Measurements from ENCODE around the gene IL3.

The IL3 gene

GRCh38 chr5:132026516-132027008 is 33.9 kb upstream of the IL3 start:
- no peak for DNase-seq

- DNase-seq, result no peak
Observed at GRCh38 chr5:132027027-132027426, 33.4 kb upstream of the IL3 start.

DNA sequence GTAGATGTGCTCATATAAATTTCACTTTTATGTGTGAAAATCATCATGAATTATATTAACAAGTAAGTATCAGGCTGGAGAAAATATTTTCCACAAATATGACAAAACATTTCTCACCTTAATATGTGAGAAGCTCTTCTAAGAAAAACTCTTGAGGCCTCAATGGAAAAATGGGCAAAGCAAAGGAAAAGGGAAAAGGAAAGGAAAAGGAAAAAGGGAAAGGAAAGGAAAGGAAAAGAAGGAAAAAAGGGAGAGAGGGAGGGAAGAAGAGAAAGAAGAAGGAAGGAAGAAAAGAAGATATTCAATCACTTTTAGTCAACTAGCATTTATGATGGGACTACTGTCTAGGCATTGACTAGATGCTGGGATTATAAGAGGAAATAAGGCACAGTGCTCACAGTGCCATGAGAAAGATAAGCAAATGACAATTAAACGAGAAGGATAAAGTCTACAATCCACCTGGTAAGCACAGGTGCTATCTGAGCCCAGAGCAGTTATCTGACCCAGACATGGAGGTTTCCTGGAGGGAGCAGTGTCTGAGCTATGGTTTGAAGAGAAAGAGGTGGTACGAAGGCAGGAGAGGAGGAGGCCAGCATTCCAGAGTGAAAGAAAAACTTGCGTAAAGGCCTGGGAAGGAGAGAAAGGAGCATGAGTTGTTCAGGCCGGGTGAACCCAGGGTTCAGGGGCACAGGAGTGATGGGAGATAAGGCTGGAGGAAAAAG is 30.7 kb upstream of the IL3 start:
- no peak for DNase-seq

DNA sequence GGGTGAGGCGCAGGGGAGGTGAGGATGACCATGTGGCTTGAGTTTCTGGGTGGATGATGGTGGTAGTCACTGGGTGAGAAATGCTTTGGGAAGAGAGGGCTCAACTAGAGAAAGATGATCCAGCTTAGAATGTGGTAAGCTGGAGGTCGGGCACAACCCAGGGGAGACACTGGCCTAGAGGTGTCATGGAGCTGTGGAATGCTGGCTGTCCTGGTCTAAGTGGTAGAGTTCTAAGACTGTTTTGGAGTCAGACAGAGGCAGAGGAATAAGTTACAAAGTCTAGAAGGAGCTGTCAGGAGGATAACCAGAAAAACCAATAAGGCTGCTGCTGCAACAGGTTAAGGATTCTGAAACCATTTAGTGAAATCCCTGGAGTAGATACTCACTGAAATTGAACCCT is 29.8 kb upstream of the IL3 start:
- DNase-seq, result no peak

DNA sequence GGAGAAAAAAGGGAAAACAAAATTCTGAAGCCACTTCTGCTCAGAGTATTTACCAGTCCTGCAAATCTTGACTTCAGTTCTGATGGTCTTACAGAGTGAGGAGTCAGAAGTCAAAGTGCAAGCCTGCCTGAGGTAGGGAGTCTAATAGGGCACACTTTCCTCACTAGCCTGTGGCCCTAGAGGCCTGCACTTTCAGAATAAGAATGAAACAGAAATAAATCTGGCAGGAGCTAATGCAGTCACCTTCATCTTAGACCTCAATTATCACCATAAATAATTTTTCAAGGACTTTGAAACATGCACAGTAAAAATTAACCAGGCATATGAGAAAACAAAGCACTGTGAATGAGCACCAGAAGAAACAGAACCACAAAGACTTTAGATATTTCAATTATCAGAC is 28.3 kb upstream of the IL3 start:
- DNase-seq, result no peak

DNA sequence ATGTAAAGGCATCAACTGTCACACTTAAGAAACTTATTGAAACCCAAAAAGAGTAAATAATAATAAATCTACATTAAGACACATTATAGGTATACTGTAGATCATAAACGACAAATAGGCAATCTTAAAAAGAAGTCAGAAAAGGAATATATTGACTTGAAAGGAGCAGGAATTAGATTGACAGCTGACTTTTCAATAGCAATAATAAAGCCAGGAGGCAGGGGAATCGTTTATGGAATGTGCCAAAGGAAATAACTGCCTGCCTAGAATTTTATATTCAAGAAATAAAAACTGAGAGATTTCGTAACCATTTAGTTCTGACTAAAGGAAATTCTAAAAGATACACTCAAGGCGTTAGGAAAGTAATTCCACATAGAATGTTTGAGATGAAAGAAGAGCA is 27.3 kb upstream of the IL3 start:
- no peak for DNase-seq

DNA sequence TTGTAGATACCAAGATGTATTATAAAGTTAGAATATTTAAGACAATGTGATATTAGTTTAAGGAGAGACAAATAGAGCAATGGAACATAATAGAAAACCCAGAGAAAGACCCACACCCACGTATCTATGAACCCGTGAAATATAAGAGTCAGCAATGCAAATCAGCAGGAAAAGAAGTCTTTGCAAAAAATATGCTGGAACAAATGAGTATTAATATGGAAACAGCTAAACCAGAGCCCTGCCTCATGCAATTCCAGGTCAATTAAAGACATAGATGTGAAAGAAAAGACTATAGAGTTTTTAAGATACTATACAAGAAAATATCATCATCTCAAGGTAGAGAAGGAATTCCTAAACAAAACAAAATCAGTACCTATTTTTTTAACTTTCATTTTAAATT is 23.1 kb upstream of the IL3 start:
- DNase-seq, result no peak

GRCh38 chr5:132044207-132044606 is 16.2 kb upstream of the IL3 start:
- no peak for DNase-seq

DNA sequence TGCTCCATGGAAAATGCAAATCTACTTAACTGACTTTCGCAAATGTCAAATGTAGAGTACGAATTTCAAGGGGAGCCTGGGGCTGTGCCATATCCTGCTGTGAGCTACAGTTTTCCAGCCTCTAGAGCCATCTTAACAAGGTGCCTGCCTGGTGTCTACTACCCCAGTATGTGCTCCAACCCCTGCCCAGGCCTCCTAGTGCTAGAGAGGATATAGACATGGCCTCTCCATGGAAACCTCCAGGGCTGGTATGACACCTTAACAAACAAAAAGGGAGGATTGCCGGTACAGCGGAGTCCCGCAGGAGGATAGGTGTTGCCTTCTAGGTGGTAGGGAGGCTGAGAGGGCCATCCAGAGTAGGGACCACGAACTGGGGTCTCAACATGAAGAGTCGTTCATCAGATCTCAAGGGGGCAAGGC is 13.6 kb upstream of the IL3 start:
- no peak for DNase-seq

DNA sequence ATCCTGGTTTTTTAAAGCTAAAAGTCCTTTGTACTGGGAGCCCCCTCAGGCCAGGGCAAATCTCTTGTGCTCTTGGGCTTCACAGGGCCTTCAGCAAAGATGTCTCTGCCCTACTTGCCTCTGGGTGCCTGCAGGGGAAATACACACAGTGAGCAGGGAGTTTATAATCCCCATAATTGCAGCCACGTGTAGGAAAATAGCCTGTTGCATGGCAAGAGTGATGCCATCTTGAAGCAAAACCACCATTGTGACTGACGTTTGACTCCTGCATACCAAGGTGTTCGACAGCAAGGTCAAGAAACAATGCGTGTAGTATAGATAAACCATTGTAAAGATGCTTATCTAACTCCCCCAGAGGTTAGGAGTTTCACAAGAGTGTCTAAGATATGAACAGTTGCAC is 11.4 kb upstream of the IL3 start:
- DNase-seq, result no peak

DNA sequence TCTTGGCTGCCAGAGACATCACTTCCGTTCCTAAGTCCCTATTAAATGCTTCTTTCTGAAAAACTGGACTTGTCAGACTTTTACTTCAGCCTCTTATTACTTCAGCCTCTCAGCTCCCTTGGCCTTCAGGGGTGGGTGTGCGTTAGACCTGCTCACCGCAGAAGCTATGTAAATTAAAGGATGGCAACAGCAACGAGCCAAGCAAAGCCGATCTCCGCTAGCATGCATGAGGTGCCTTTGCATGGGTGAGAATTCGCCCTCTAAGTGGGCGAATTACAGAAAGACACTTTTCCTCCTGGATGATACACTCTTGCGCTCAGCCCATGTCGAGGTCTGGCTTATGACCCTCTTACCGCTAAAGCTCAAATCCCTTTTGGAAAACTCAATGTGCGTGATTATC is 10.9 kb upstream of the IL3 start:
- DNase-seq, result no peak

- DNase-seq, result no peak
Observed at GRCh38 chr5:132050136-132050535, 10.3 kb upstream of the IL3 start.

- no peak for DNase-seq
Observed at GRCh38 chr5:132050661-132051552, 9.5 kb upstream of the IL3 start.

DNA sequence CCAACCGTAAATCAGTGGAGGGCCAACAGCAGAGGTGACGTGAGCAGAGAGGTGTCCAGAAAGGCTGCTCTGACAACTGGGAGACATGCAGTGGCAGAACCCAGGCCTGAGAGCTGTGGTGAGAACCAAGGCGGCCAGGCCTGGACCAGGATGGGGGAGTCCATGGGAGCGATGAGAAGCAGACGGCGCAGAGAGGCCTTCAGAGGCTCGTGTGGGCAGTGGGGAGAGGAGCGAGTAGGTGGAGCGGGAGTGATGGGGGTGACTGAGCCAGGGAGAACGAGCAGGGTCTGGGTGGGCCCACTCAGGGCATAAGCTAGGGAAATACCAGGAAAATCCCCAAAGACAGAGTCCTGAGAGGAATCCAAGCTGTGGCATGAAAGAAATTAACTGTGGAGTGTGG is 7.9 kb upstream of the IL3 start:
- DNase-seq, result no peak

GRCh38 chr5:132053483-132053882 is 7.0 kb upstream of the IL3 start:
- DNase-seq, result no peak

DNA sequence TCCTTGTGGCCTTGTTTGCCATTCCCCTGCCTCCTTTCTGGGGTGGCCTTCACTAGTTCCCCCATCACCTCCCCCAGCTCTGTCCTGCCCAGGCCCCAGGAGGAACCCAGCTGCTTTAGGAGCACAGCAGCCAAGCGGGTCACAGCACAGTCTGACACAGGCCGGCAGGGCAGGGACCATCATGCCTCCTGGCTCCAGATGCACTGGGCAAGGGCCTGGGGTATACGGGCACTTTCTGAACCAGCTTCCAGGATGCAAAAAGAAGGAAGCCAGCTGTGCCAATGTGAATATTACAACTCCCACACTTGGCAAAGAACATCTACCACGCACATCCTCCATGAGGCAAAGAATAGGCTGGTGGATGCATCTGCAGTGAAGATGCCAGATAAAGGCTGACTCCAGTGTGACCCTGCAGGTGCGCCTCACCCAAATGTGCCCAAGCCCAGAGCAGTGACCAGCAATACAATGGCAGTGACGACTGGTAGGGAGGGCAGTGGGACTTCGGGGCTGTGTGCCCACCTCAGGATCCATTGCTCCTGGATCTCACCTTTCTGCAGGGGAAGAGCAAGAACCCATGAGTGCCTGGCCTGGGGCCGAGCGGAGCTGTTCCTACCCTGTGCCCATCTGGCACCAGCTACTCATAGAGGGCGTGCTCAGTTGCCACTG is 6.3 kb upstream of the IL3 start:
- no peak for DNase-seq

- no peak for DNase-seq
Observed at GRCh38 chr5:132054697-132055440, 5.6 kb upstream of the IL3 start.

GRCh38 chr5:132055441-132055807 is 5.0 kb upstream of the IL3 start:
- DNase-seq, result no peak

DNA sequence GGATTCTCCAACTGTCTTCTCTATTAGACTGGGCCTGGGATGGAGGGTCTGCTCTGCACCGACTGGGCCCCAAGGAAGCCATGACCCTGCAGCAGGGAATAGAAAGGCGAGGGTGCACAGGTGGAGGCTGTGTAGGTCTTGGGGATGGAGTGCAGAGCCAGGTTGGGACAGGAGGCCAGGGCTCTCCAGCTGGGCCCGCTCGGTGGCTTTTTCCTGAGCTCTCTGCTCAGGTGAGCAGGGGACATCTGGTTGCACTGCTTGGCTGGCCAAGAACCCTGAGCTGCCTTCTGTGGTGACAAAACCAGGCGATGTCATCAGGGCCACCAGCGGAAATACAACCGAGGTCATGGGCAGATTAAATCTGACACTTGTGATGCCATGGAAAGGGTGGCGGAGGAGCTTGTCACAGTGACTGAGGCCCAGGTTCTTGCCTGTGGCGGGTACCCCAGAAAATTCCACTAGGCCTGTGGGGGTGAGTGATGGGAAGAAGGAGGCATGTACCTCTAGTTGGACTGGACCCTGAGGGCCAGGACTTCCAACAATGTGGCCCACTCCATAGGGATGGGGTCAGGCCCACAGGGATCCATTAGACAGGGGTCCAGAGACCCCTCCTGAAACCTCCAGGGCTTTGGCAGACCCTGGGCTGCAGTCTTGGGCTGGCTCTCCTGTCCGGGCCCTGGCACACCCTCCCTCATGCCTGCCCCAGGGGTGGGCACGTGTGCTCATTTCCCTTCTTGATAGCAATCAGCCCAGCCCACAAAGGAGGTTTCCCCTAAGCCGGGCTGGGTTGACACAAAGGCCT is 4.4 kb upstream of the IL3 start:
- no peak for DNase-seq

- DNase-seq, result no peak
Observed at GRCh38 chr5:132056610-132057497, 3.6 kb upstream of the IL3 start.

Measured in stimulated activated naive CD4-positive, alpha-beta T cell (primary cell).